ENCODE results near the gene BRIP1. TPM values are rescaled to one million over a fixed set of nuclear protein-coding genes. Genes with fewer than 3 reads are reported as not detected.

The BRIP1 gene
- total and polyA plus RNA-seq, 9 of the 15 experiments (the other 6 are each of a cell fraction or from before 2014, with no cell fraction given): 2.4 to 17.5 (median 11.2) TPM

DNA sequence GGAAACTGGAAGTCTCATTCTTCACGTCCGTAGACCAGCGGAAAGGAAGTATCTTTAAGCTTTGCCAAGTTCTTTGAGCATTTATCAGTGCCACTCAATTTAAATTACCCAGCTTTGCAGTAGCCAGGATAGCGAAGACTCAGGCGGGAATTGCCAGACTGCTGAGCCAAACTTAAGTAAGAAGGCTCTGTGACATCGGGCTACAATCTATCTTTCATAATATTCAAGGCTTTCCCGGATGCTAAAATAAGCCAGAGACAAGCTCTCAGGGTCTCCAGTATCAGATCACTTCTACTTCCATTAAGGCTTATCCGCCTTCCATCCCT is 436 bp upstream of the BRIP1 start:
- no peaks in the 10 kb centered on the region for H3K9me1 ChIP-seq (ENCODE audit: control insufficient read depth, insufficient read depth, low read length)
- peaks cover 39% of the 10 kb centered on the region; the same call in 2 of the 3 replicates for H3K36me3 ChIP-seq (ENCODE audit: control insufficient read depth, insufficient read depth, low read length)
- DNase-seq (ENCODE audit: extremely low read depth in 1 of 4, low spot score in 3 of 4): peak in 1 of 4 experiments; percentile 8
- intact Hi-C loops (cut with micrococcal nuclease): loop anchor here (1.0 kb wide), 1 partner anchor 203 kb away; no protein-coding TSS in a partner anchor
- peak overlapping the region; percentile 96 for H2AFZ ChIP-seq (ENCODE audit: low read depth, low read length)
- no peaks in the 10 kb centered on the region for H4K20me1 ChIP-seq (replicated peaks; ENCODE audit: control insufficient read depth, insufficient read depth, low read length)
- H3K27me3 ChIP-seq (ENCODE audit: control insufficient read depth in 2 of 2, insufficient read depth in 2 of 2, low read length in 2 of 2): no peaks in the 10 kb centered on the region
- peak overlapping the region; percentile 64 for H3K4me3 ChIP-seq
- no peaks in the 10 kb centered on the region for H3K9me3 ChIP-seq (replicated peaks; ENCODE audit: control insufficient read depth, insufficient read depth, low read depth, low read length)
- POLR2A ChIA-PET: interaction anchor here (0.6 to 3.4 kb wide), 19 partner anchors 9 to 1819 kb away, joined by 3 to 14 read pairs (median 3); no protein-coding TSS in a partner anchor
- in situ Hi-C loops (cut with MboI): no loop called here
- peak overlapping the region; percentile 62 to 92 for H3K9ac ChIP-seq (ENCODE audit: insufficient read depth in 1 of 2, low read depth in 2 of 2, low read length in 2 of 2)
- CTCF ChIA-PET (ENCODE audit: low intra/inter-chr PET ratio): no interaction called here
- peak overlapping the region; percentile 75 for H3K27ac ChIP-seq (ENCODE audit: extremely low read depth, low read depth, low read length)
- WGBS (ENCODE audit: insufficient coverage, low coverage, missing lambda C conversion rate): 3% methylated on average over 8 of the region's 8 CpGs
- ATAC-seq: peak; percentile 9
- TSS peak; percentile 96 for BruUV-seq (replicated peaks)
- peaks cover 0 to 7% of the 10 kb centered on the region in 2 experiments; a peak in 2 of 5 replicates for H3K4me1 ChIP-seq (replicated peaks in 1 of 2; ENCODE audit: control insufficient read depth in 2 of 2, insufficient read depth in 2 of 2, low read length in 2 of 2)
- no peak for FAIRE-seq
- peaks cover 21% of the 10 kb centered on the region for H3K79me2 ChIP-seq (ENCODE audit: control insufficient read depth, insufficient read depth, low read length)
- peak overlapping the region; percentile 89 for H3K4me2 ChIP-seq (ENCODE audit: insufficient read depth, low read length)
- TF ChIP-seq, protein P1, sequence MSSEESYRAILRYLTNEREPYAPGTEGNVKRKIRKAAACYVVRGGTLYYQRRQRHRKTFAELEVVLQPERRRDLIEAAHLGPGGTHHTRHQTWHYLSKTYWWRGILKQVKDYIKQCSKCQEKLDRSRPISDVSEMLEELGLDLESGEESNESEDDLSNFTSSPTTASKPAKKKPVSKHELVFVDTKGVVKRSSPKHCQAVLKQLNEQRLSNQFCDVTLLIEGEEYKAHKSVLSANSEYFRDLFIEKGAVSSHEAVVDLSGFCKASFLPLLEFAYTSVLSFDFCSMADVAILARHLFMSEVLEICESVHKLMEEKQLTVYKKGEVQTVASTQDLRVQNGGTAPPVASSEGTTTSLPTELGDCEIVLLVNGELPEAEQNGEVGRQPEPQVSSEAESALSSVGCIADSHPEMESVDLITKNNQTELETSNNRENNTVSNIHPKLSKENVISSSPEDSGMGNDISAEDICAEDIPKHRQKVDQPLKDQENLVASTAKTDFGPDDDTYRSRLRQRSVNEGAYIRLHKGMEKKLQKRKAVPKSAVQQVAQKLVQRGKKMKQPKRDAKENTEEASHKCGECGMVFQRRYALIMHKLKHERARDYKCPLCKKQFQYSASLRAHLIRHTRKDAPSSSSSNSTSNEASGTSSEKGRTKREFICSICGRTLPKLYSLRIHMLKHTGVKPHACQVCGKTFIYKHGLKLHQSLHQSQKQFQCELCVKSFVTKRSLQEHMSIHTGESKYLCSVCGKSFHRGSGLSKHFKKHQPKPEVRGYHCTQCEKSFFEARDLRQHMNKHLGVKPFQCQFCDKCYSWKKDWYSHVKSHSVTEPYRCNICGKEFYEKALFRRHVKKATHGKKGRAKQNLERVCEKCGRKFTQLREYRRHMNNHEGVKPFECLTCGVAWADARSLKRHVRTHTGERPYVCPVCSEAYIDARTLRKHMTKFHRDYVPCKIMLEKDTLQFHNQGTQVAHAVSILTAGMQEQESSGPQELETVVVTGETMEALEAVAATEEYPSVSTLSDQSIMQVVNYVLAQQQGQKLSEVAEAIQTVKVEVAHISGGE (CRISPR knock-in tag; IDR thresholded peaks at IDR 0.05): peak in 1 of 3 experiments; percentile 87; a peak in 2 of 6 replicates
- TF ChIP-seq TGIF2 (CRISPR knock-in tag; IDR thresholded peaks at IDR 0.05) (no peak), PHF8 (IDR thresholded peaks at IDR 0.05; ENCODE audit: borderline replicate concordance, low read length) (peak; percentile 41; the same call in 1 of the 2 replicates), TAF7 (tag; IDR thresholded peaks at IDR 0.05) (peak; percentile 45; the same call in 1 of the 2 replicates), MAFF (IDR thresholded peaks at IDR 0.05; ENCODE audit: low read length) (0 out of 2 replicates have a peak, but pooled peaks have one; percentile 5), NONO (IDR thresholded peaks at IDR 0.05; ENCODE audit: low read depth in 2 of 2, low read length in 1 of 2) (peak in 1 of 2 experiments; percentile 5; a peak in 1 of 4 replicates), SRF (CRISPR knock-in tag; IDR thresholded peaks at IDR 0.05) (0 out of 4 replicates have a peak, but pooled peaks of 1 of the 2 experiments have one; percentile 8), EWSR1 (IDR thresholded peaks at IDR 0.05; ENCODE audit: borderline replicate concordance, low read depth, partially characterized antibody) (peak; percentile 73), SNRNP70 (optimal IDR thresholded peaks at IDR 0.05; ENCODE audit: low read depth, low read length) (no peak), ZNF766 (CRISPR knock-in tag; conservative IDR thresholded peaks at IDR 0.05) (peak; percentile 52; the same call in 1 of the 2 replicates)
- TF ChIP-seq, protein P2, sequence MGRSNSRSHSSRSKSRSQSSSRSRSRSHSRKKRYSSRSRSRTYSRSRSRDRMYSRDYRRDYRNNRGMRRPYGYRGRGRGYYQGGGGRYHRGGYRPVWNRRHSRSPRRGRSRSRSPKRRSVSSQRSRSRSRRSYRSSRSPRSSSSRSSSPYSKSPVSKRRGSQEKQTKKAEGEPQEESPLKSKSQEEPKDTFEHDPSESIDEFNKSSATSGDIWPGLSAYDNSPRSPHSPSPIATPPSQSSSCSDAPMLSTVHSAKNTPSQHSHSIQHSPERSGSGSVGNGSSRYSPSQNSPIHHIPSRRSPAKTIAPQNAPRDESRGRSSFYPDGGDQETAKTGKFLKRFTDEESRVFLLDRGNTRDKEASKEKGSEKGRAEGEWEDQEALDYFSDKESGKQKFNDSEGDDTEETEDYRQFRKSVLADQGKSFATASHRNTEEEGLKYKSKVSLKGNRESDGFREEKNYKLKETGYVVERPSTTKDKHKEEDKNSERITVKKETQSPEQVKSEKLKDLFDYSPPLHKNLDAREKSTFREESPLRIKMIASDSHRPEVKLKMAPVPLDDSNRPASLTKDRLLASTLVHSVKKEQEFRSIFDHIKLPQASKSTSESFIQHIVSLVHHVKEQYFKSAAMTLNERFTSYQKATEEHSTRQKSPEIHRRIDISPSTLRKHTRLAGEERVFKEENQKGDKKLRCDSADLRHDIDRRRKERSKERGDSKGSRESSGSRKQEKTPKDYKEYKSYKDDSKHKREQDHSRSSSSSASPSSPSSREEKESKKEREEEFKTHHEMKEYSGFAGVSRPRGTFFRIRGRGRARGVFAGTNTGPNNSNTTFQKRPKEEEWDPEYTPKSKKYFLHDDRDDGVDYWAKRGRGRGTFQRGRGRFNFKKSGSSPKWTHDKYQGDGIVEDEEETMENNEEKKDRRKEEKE (IDR thresholded peaks at IDR 0.05; ENCODE audit: borderline replicate concordance in 1 of 2, control insufficient read depth in 1 of 2, low read depth in 2 of 2, low read length in 1 of 2): 0 out of 4 replicates have a peak, but pooled peaks of 1 of the 2 experiments have one; percentile 25
- TF ChIP-seq, protein P3, sequence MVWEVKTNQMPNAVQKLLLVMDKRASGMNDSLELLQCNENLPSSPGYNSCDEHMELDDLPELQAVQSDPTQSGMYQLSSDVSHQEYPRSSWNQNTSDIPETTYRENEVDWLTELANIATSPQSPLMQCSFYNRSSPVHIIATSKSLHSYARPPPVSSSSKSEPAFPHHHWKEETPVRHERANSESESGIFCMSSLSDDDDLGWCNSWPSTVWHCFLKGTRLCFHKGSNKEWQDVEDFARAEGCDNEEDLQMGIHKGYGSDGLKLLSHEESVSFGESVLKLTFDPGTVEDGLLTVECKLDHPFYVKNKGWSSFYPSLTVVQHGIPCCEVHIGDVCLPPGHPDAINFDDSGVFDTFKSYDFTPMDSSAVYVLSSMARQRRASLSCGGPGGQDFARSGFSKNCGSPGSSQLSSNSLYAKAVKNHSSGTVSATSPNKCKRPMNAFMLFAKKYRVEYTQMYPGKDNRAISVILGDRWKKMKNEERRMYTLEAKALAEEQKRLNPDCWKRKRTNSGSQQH (CRISPR knock-in tag; IDR thresholded peaks at IDR 0.05): no peak
